GM18526 (cell line): ENCODE results near the gene CGAS.

ENCODE experiments used
- POLR2A ChIP-seq: IDR thresholded peaks from 3 replicates; pipeline ENCODE4 v1.6.1; 2011; ENCODE audit not compliant: insufficient read length; ENCODE audit errors: extremely low read depth

The CGAS gene

DNA sequence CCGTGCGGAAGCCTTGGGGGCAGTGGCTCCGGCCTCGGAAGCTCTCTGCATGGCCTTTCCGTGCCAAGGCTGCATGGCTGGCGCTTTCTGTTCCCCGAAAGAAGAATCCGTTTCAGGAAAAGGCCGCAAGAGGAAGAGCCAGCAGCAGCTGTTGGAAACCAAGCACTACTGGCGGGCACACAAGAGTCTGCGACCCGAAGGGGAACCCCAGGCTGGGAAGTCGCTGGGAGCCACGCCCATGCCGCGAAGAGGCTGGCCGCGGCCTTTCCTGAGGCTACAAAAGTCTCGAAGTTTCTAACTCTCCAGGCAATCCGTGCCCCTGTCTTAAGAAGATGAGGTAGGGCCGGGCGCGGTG lies at the start of gene CGAS:
Gene CGAS, minus strand, starts transcription at position 191 of the 355 bp plus-strand sequence. Its CDS starts 116 bp downstream, at position 75.
- peak; percentile 70 for TF ChIP-seq POLR2A

DNA sequence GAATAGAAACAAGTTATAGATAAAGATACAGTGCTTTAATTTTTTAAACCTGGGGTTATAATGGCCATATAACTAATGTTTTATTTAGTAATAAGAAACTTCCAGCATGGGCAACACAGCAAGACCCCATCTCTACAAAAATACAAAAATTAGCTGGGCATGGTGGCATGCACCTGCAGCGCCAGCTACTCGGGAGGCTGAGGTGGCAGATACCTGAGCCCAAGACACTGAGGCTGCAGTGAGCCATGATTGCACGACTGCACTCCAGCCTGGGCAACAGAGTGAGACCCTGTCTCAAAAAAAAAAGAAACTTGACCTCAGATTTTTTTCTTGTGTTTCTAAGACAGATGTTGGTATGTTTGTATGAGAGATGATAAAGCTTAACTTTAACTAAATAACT lies 45.8 kb upstream of the CGAS start:
- TF ChIP-seq POLR2A = no peak

DNA sequence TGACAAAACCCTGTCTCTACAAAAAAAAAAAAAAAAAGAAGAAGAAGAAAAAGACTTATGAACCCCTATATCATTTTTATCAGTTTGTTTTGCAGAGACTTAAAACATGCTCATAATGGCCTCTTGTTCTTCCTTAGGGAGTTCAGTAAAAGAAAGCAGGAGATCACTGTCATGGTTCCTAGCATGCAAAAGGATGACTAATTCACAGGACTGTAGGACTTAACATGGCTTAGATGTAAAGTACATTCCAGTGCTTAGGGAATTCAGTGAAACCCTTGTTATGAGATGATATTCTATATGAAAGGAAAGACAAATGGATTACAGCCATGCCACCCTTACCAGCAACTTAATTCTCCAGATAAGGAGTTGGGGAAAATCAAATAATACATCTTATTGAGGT lies 39.3 kb upstream of the CGAS start:
- TF ChIP-seq POLR2A = no peak

DNA sequence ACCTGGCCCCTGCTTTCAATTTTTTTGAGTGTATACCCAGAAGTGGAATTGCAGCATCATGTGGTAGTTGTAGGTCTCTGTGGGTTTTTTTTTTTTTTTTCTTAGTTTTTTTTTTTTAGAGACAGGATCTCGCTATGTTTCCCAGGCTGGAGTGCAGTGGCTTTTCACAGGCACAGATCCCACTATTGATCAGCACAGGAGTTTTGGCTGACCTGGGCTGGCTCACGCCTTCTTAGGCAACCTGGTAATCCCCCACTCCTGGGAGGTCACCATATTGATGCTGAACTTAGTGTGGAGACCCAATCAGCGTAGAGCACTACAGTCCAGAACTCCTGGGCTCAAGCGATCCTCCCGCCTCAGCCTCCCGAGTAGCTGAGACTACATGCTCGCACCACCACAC lies 35.4 kb upstream of the CGAS start:
- TF ChIP-seq POLR2A = no peak

DNA sequence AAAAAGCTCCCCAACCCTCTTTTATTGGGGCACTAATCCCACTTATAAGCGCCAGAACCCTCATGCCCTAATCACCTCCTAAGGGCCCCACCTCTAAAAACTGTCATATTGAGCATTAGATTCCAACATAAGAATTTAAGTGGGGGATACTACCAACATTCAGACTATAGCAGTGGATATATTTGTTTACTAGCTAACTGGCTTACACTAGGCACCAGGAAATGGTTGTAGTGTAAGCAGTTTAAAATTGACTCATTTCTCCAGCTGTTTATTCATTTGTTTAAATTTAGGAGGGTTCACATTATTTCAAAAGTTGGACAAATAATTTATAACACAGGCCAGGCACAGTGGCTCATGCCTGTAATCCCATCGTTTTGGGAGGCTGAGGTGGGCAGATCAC lies 32.3 kb upstream of the CGAS start:
- TF ChIP-seq POLR2A = no peak

DNA sequence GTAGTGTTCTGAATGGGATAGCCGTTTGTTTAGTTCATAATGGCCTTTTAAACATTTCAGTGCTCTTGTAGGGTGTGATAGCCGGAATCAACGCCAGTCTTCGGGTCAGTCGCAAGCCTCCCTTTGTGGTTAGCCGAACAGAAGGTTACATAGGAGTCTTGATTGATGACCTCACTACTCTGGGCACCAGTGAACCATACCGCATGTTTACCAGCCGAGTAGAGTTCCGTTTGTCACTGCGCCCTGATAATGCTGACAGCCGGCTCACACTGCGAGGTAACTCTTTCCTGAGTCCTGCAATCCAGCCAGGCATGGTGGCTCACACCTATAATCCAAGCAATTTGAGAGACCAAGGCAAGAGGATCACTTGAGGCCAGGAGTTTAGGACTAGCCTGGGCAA lies 29.9 kb upstream of the CGAS start:
- TF ChIP-seq POLR2A = no peak

DNA sequence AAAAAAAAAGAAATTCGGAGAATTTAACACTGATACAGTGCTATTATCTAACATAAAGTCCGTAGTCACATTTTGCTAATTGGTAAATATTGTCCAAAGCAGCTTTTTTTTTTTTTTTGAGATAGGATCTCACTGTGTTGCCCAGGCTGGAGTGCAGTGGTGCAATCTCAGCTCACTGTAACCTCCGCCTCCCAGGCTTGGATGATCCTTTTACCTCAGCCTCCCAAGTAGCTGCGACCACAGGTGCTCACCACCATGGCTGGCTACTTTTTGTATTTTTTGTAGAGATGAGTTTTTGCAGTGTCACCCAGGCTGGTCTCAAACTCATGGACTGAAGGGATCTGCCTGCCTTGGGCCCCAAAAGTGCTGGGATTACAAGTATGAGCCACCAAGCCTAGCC lies 25.3 kb upstream of the CGAS start:
- TF ChIP-seq POLR2A = no peak

DNA sequence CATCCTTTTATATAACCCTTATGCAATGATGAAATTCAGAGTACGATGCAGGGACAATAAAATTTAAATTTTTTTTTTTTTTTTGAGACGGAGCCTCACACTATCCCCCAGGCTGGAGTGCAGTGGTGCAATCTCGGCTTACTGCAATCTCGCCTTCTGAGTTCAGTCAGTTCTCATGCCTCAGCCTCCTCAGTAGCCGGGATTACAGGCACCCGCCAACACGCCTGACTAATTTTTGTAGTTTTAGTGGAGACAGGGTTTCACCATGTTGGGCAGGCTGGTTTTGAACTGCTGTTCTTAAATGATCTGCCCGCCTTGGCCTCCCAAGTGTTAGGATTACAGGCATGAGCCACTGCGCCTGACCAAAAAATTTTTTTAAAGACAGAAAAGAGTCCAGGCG lies 24.6 kb upstream of the CGAS start:
- TF ChIP-seq POLR2A = no peak

DNA sequence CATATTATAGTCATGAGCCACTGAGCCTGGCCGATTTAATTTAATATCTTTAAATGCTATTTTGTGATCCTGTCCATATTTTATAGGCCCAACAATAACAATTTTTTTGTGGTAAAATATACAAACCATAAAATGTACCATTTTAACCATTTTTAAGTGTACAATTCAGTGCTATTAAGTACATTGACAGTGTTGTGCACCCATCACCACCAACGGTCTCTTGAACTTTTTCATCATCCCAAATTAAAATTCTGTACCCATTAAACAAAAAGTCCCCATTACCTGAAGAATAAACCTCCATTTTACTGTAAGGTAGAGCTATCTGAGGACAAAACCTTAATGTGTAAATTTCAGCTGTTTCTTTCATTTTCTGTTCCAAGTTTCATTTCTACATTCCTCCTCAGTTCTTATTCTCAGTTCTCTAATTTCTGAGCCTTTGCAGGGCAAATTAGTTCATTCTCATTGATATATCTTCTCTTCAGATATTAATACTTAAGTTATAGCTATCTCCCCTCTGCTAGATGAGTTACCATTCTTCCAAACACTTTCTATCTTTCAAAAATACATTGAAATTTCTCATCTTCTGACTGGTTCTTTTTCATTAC lies 19.7 kb upstream of the CGAS start:
- no peak for TF ChIP-seq POLR2A

DNA sequence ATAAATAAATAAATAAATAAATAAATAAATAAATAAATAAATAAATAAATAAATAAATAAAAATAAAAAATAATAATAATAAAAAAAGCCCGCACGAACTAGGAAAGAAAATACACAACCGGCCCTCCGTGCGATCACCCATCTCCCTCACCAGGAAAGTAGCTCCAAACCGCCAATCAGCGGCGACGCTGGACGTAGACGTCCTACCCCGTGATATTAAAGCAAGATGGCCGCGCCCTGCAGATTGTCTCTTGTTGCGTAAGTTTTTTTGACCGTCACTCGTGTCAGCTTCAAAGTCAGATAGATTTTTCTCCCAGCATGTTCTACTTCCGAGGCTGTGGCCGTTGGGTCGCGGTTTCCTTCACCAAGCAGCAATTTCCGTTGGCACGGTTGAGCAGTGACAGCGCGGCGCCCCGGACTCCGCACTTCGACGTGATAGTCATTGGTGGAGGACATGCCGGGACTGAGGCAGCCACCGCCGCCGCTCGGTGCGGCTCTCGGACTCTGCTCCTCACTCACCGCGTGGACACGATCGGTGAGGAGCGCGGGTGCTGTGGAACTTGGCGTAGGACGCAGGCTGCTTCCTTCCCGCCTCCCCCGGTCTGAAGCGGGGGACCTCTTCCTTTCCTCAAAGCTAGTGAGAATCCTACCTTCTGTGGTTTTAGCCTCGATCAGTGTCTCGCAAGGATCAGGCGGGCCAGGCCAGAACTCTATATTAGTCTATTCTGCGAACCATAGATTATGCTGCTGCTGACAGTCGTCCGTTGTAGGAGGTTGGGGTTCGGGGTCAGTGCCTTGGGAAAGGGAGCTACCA lies 9.6 kb upstream of the CGAS start, which contains the start of gene MTO1:
Gene MTO1, plus strand, starts transcription at position 201 of the 814 bp plus-strand sequence. Its CDS starts 118 bp downstream, at position 319.
- peak; percentile 69 for TF ChIP-seq POLR2A

DNA sequence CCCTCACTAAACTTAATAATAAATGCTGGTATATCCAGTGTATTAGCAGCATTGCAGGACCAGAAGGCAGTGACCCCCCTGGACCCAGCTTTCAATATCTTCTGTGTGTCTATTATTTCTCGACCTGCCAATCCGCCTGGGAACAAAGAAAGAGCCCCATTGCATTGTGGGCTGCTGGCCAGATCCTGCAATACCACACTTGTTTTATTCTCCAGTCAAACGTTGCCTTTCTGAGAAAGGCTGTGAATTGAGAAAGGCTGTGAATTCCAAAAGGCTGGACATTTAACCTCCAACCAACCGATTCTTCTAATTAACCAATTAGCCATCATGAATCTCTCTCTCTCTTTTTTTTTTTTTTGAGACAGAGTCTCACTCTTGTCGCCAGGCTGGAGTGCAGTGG lies 8.0 kb upstream of the CGAS start:
- TF ChIP-seq POLR2A = no peak

DNA sequence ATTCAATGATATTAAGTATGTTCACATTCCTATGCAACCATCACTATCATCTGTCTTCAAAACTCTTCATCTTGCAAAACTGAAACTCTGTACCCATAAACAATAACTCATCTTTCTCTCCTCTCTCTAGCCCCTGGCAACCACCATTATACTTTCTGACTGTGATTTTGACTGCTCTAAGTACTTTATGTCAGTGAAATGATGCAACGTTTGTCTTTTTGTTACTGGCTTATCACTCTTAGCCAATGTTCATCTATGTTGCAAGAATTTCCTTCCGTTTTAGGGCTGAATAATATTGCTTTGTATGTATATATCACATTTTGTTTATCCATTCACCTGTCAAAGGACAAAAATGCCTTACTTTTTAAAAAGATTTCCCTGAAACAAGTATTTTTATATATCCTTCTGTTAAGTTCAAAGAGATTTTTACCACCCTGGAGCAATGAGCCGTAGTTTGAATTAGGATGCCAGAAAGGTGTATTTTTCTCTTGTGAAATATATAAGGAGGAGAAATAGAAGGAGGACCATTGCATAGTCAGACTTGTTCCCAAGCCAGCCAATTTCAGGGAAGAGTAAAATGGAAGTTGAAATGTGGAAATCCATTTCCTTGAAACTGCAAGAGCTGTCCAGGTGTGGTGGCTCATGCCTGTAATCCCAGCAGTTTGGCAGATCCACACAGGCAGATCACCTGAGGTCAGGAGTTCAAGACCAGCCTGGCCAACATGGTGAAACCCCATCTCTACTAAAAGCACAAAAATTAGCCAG lies 4.0 kb upstream of the CGAS start:
- no peak for TF ChIP-seq POLR2A

DNA sequence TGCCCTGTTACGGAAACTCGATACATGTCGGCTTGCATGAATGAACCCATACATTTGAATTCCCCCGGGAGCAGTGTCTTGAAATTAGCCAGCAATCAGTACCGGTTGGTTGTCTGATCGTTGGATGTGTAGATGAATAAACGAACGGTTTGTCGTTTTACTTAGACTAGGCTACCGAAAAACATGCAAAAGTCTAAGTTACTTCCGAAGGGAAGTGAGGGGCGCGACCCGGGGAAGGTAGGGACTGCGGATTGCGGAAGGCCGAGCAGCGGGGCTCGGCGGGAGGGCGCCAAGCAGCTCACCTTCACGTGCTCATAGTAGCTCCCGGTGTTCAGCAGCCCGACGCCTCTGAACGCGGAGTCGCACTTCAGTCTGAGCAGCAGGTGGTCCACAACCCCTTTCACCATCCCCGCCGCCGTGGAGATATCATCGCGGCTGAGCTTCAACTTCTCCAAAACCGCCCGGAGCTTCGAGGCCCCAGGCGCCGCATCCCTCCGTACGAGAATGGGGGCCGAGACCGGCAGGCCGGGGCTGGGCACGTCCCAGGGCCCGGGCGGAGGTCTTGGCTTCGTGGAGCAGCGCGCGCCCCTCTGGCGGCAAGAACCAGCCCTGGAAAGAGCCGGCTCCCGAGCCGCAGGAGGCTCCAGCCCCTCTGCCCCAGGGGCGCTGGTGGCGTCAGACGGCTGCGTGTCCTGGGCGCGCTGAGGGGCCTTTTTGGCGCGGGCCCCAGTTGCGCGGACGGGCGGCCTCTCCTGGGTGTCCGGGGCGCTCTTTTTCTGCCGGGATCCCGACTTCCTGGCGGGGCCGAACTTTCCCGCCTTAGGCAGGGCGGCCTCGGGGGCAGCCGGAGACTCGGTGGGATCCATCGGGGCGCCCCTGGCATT lies 632 bp downstream of the CGAS start:
- peak; percentile 58 for TF ChIP-seq POLR2A

DNA sequence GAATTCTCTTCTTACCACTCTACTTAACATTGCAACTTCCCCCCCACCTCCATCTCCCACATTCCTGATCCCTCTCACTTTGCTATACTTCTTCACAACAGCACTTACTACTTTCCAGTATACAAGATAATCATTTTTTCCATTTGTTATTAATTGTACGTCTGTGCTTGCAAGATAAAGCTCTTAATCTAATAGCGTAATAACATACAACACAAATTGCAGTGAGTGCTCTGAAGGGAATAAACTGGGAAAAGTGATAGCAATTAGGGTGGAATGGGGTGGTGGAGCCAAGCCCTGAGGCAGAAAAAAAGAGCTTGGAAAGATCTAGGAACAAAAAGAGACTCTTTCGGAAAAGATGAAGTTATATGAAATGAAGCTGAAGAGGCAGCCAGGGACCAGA lies 8.5 kb downstream of the CGAS start:
- TF ChIP-seq POLR2A = no peak

DNA sequence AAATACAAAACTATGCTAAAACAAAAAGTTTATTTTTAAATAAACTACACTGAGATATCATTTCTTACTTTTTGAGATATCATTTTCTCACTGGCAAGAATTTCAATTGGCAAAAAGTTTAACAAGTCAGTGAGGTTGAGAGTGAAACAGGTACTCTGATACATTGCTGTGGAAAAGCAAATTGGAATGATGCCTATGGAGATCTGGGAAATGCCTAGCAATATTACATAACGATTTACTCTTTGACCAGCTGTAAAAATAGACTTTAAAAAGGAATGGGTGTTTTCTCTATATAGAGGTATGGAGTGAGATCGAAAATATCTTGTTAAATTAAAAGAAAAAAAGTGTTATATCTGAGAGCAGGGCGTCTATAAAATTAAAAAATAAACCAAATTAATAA lies 16.9 kb downstream of the CGAS start:
- no peak for TF ChIP-seq POLR2A
